Endothelial cell of umbilical vein (primary cell): ENCODE measurements around the gene ZMIZ1. TPM values are rescaled to one million over a fixed set of nuclear protein-coding genes. Genes with fewer than 3 reads are reported as not detected.

ENCODE experiments used
- BruUV-seq: library from RNA; stranded (reverse); fragments of 400-500 nt; replicated peaks from 2 replicates; lab custom pipeline; 2021; lab: Mats Ljungman, UMichigan
- CTCF ChIA-PET: fragments of 300-600, 350-600 bp; sonication (Branson Sonifier 250); formaldehyde crosslinking; loops from one replicate; lab custom pipeline; 2021; ENCODE audit warnings: antibody characterized with exemption, inconsistent platforms; lab: Charles Lee
- POLR2A ChIA-PET: fragments of 300-600, 350-600 bp; sonication (Branson Sonifier 250); formaldehyde crosslinking; loops from one replicate; lab custom pipeline; 2021; ENCODE audit warnings: antibody characterized with exemption, inconsistent platforms; lab: Charles Lee
- DNase-seq: peaks from one replicate; pipeline ENCODE4 v3.0.0-alpha.2; 2011; ENCODE audit warnings: low read depth, low spot score
- FAIRE-seq: peaks from 2 replicates; lab custom pipeline; 2011; peaks lifted over from hg19 to GRCh38; lab: Jason Lieb, UNC
- H2AFZ ChIP-seq: 2 replicates; pipeline ENCODE4 v1.6.0; 2012; ENCODE audit warnings: low read depth, low read length, control low read depth, inconsistent platforms
- H3K27ac ChIP-seq: 2 replicates; pipeline ENCODE4 v1.5.1; 2011; ENCODE audit warnings: low read depth, mild to moderate bottlenecking, control low read depth, low read length, moderate library complexity; ENCODE audit not compliant: insufficient read depth
- H3K27me3 ChIP-seq, 2 experiments: 2 replicates each; pipeline versions ENCODE4 v1.6.0 to v1.6.1; 2011; ENCODE audit warnings: low read length in 2 of 2, mixed read lengths in 1 of 2; ENCODE audit not compliant: control insufficient read depth in 2 of 2, insufficient read depth in 2 of 2
- H3K36me3 ChIP-seq, 2 experiments: 2 replicates in 1 of 2; 3 replicates in 1 of 2; pipeline ENCODE4 v1.5.1; 2011; ENCODE audit warnings: low read length in 2 of 2, mild to moderate bottlenecking in 1 of 2, moderate library complexity in 1 of 2; ENCODE audit not compliant: control insufficient read depth in 2 of 2, insufficient read depth in 2 of 2; ENCODE audit errors: extremely low read depth in 1 of 2
- H3K4me1 ChIP-seq: 3 replicates; pipeline ENCODE4 v1.5.1; 2011; ENCODE audit warnings: mild to moderate bottlenecking, low read length; ENCODE audit not compliant: control insufficient read depth, insufficient read depth; ENCODE audit errors: extremely low read depth
- H3K4me2 ChIP-seq: 2 replicates; pipeline ENCODE4 v1.6.1; 2011; ENCODE audit warnings: low read length, control low read depth, mixed read lengths; ENCODE audit not compliant: insufficient read depth
- H3K4me3 ChIP-seq, 3 experiments: fragments of 200-600 bp in 1 of 3; sonication (generic), shearing (Covaris generic) in 1 of 3; replicated peaks in 1 of 3; 2 replicates each; pipeline ENCODE4 v1.5.1; 2011 to 2016; ENCODE audit warnings: control low read depth in 3 of 3, low read length in 3 of 3, mild to moderate bottlenecking in 2 of 3, inconsistent platforms in 1 of 3, low read depth in 1 of 3, moderate library complexity in 1 of 3; ENCODE audit not compliant: insufficient read depth in 1 of 3
- H3K79me2 ChIP-seq: 2 replicates; pipeline ENCODE4 v1.6.0; 2012; ENCODE audit warnings: low read length, inconsistent platforms; ENCODE audit not compliant: control insufficient read depth, insufficient read depth
- H3K9ac ChIP-seq: replicated peaks from 2 replicates; pipeline ENCODE3; 2011; ENCODE audit warnings: low read length, control low read depth; ENCODE audit not compliant: insufficient read depth; ENCODE audit errors: extremely low read depth
- H3K9me1 ChIP-seq: replicated peaks from 3 replicates; pipeline ENCODE4 v1.6.0; 2011; ENCODE audit warnings: mild to moderate bottlenecking, low read length; ENCODE audit not compliant: control insufficient read depth, insufficient read depth; ENCODE audit errors: extremely low read depth
- H3K9me3 ChIP-seq: replicated peaks from 2 replicates; pipeline ENCODE4 v1.5.1; 2012; ENCODE audit warnings: low read length, inconsistent platforms; ENCODE audit not compliant: control insufficient read depth, insufficient read depth
- H4K20me1 ChIP-seq: replicated peaks from 2 replicates; pipeline ENCODE3; 2011; ENCODE audit warnings: mild to moderate bottlenecking, low read length; ENCODE audit not compliant: control insufficient read depth, insufficient read depth; ENCODE audit errors: extremely low read depth
- EZH2 ChIP-seq: IDR thresholded peaks from 2 replicates; pipeline ENCODE4 v1.6.1; 2012; ENCODE audit warnings: borderline replicate concordance, low read depth, mild to moderate bottlenecking, moderate library complexity, low read length, inconsistent platforms; ENCODE audit not compliant: severe bottlenecking
- FOS ChIP-seq: IDR thresholded peaks from 2 replicates; pipeline ENCODE4 v1.6.1; 2011; ENCODE audit warnings: mild to moderate bottlenecking, low read length, moderate library complexity, borderline replicate concordance; ENCODE audit not compliant: insufficient read depth
- GATA2 ChIP-seq: IDR thresholded peaks from 2 replicates; pipeline ENCODE4 v1.7.0; 2011; ENCODE audit warnings: low read depth, mild to moderate bottlenecking, moderate library complexity, mixed read lengths, low read length; ENCODE audit not compliant: insufficient read length, insufficient read depth
- JUN ChIP-seq: IDR thresholded peaks from 2 replicates; pipeline ENCODE4 v1.6.1; 2011; ENCODE audit warnings: borderline replicate concordance, low read depth; ENCODE audit not compliant: insufficient read length, insufficient read depth
- MYC ChIP-seq: IDR thresholded peaks from one replicate; pipeline ENCODE4 v1.6.1; 2011; ENCODE audit warnings: mild to moderate bottlenecking, low read depth, low read length
- POLR2A ChIP-seq: IDR thresholded peaks from 2 replicates; pipeline ENCODE4 v1.6.1; 2012; ENCODE audit warnings: low read depth, mild to moderate bottlenecking, control low read depth, low read length
- POLR2AphosphoS5 ChIP-seq: IDR thresholded peaks from 2 replicates; pipeline ENCODE4 v1.6.1; 2012; ENCODE audit warnings: low read depth, mild to moderate bottlenecking, control low read depth, low read length, moderate library complexity; ENCODE audit not compliant: insufficient read depth
- dilution Hi-C: fragments of 300-500 bp; cut with MboI; formaldehyde crosslinking; loops from one replicate; pipeline ENCODE4 v1.15.0; 2019; ENCODE audit warnings: low sequenced_read_pairs; ENCODE audit not compliant: extremely low pct_ligation_motif_present
- intact Hi-C: fragments of 100-400 bp; cut with micrococcal nuclease; formaldehyde crosslinking; loops from one replicate; pipeline ENCODE4 v1.10.0; 2022
- polyA plus RNA-seq, 4 experiments: library from polyadenylated mRNA; depleted of rRNA in 3 of 4; stranded (reverse) in 3 of 4; unstranded in 1 of 4; fragments of >200 nt; gene quantifications; 2 replicates each; pipeline versions ENCODE4 v1.2.1 to v1.2.3, GENCODE V29; 2011 to 2012; ENCODE audit warnings: missing spikeins in 1 of 4
- total RNA-seq: library from RNA; stranded (reverse); gene quantifications from 2 replicates; pipeline ENCODE4 v1.2.3, GENCODE V29; 2021
- TF ChIP-seq, protein P1 (sequence below): IDR thresholded peaks from 2 replicates; pipeline ENCODE4 v1.6.1; 2011; ENCODE audit not compliant: insufficient read depth, insufficient read length
- TF ChIP-seq, protein P2 (sequence below), 2 donors: IDR thresholded peaks; 1 replicate in 1 of 2; 2 replicates in 1 of 2; pipeline ENCODE4 v1.5.1; 2011; ENCODE audit warnings: low read length in 2 of 2, mild to moderate bottlenecking in 2 of 2, moderate library complexity in 2 of 2, control low read depth in 1 of 2, inconsistent platforms in 1 of 2, low read depth in 1 of 2; ENCODE audit not compliant: insufficient read depth in 1 of 2; ENCODE audit errors: extremely low read depth in 1 of 2

Gene ZMIZ1
- total and polyA plus RNA-seq, 2 donors (not counting 3 experiments of a cell fraction or from before 2014, with no cell fraction given) = 12.5 to 46.7 TPM

DNA sequence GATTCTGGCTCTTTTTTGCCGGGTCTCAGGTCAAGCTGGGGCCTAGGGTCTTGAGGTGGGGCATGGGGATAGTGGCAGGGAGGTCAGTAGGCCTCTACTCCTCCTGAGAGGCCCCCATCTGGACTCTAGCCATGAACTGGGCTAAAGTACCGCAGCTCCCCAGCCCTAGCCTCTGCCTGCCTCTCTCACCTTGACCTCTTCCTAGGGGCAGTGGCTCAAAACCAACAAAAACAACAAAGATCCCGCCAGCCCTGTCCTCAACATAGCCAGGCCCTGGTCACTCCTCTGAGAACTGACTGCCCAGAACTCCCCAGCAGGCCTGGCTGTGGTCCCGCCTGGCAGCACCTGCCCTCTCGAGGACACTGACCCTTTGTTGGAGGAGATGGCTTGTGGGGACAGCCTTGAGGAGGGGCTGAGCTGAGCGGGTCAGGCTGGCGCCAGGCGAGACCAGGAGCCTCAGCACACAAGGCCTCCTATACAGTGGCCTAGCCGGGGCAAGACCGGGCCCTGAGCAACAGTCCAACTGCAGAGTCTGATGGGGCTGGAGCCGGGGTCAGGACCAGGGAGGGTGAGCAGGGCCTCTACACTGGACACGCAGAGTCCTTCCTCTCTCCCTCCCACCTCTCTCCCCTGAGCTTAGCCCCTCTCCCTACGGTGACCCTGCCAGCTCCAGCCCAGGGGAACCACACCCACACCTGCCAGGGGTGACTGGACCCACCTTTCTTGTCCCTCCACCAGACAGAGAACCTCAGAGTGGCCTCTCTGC is 266.9 kb downstream of the ZMIZ1 start:
- BruUV-seq = no TSS peak
- Histone ChIP-seq H3K9me1 (no peaks in the 10 kb centered on the region), H4K20me1 (no peaks in the 10 kb centered on the region), H3K27me3 (no peaks in the 10 kb centered on the region), H2AFZ (no peak overlapping the region), H3K36me3 (no peaks in the 10 kb centered on the region), H3K4me2 (no peak overlapping the region), H3K4me3 (no peak overlapping the region), H3K4me1 (no peaks in the 10 kb centered on the region), H3K9ac (no peak overlapping the region), H3K79me2 (no peaks in the 10 kb centered on the region), H3K9me3 (no peaks in the 10 kb centered on the region), H3K27ac (no peak overlapping the region)
- DNase-seq (no peak), FAIRE-seq (no peak)
- ChIA-PET CTCF (interaction anchor here (1.1 kb wide), 1 partner anchor 20 kb away, joined by 3 read pairs; no protein-coding TSS in a partner anchor), POLR2A (no interaction called here)
- dilution Hi-C loops = no loop called here
- TF ChIP-seq POLR2AphosphoS5 (no peak), EZH2 (no peak), MYC (no peak), POLR2A (no peak), GATA2 (no peak), FOS (no peak), JUN (no peak)
- TF ChIP-seq, protein P1, sequence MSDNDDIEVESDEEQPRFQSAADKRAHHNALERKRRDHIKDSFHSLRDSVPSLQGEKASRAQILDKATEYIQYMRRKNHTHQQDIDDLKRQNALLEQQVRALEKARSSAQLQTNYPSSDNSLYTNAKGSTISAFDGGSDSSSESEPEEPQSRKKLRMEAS = no peak
- TF ChIP-seq, protein P2, sequence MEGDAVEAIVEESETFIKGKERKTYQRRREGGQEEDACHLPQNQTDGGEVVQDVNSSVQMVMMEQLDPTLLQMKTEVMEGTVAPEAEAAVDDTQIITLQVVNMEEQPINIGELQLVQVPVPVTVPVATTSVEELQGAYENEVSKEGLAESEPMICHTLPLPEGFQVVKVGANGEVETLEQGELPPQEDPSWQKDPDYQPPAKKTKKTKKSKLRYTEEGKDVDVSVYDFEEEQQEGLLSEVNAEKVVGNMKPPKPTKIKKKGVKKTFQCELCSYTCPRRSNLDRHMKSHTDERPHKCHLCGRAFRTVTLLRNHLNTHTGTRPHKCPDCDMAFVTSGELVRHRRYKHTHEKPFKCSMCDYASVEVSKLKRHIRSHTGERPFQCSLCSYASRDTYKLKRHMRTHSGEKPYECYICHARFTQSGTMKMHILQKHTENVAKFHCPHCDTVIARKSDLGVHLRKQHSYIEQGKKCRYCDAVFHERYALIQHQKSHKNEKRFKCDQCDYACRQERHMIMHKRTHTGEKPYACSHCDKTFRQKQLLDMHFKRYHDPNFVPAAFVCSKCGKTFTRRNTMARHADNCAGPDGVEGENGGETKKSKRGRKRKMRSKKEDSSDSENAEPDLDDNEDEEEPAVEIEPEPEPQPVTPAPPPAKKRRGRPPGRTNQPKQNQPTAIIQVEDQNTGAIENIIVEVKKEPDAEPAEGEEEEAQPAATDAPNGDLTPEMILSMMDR (IDR thresholded peaks at IDR 0.05; ENCODE audit: extremely low read depth in 1 of 2, insufficient read depth in 1 of 2, low read depth in 1 of 2, low read length in 2 of 2) = no peak
- intact Hi-C loops = no loop called here
